HepG2 (cell line): ENCODE results near the gene SMIM38. TPM values are rescaled to one million over a fixed set of nuclear protein-coding genes. Genes with fewer than 3 reads are reported as not detected.

Experiments
- AGO2 ChIP-seq: fragments of 200-400 bp; formaldehyde crosslinking; optimal IDR thresholded peaks from 2 replicates; pipeline ENCODE3; 2017; ENCODE audit warnings: mild to moderate bottlenecking, low read depth, low read length, moderate library complexity
- ARID5B ChIP-seq: IDR thresholded peaks from 2 replicates; pipeline ENCODE4 v1.4.0; 2020; ENCODE audit warnings: mild to moderate bottlenecking, missing genetic modification reagents
- ATF7-NPFF ChIP-seq: sonication (generic); formaldehyde crosslinking; IDR thresholded peaks from 2 replicates; pipeline ENCODE4 v1.8.1; 2023; ENCODE audit warnings: mild to moderate bottlenecking, low read depth, missing genetic modification reagents, moderate library complexity
- ELK4 ChIP-seq: sonication (generic); formaldehyde crosslinking; IDR thresholded peaks from 2 replicates; pipeline ENCODE4 v1.9.0; 2021; ENCODE audit warnings: missing genetic modification reagents, borderline replicate concordance
- HOXA5 ChIP-seq: sonication (generic); formaldehyde crosslinking; IDR thresholded peaks from 2 replicates; pipeline ENCODE4 v1.4.0; 2020; ENCODE audit warnings: missing genetic modification reagents
- MIXL1 ChIP-seq: IDR thresholded peaks from 2 replicates; pipeline ENCODE4 v1.6.1; 2016
- NFRKB ChIP-seq: fragments of 450-650 bp; IDR thresholded peaks from 2 replicates; pipeline ENCODE4 v1.6.1; 2017
- NPAS2 ChIP-seq: sonication (generic); formaldehyde crosslinking; IDR thresholded peaks from 2 replicates; pipeline ENCODE4 v1.8.0; 2022; ENCODE audit warnings: mild to moderate bottlenecking, missing genetic modification reagents, borderline replicate concordance
- ONECUT2 ChIP-seq: sonication (generic); formaldehyde crosslinking; IDR thresholded peaks from 2 replicates; pipeline ENCODE4 v1.4.0; 2020; ENCODE audit warnings: missing genetic modification reagents
- RXRA ChIP-seq: sonication (generic); formaldehyde crosslinking; IDR thresholded peaks from 2 replicates; pipeline ENCODE4 v1.5.1; 2020; ENCODE audit warnings: missing genetic modification reagents
- SIX1 ChIP-seq: sonication (generic); formaldehyde crosslinking; IDR thresholded peaks from 2 replicates; pipeline ENCODE4 v1.4.0; 2020; ENCODE audit warnings: missing genetic modification reagents, borderline replicate concordance
- TEF ChIP-seq: sonication (generic); formaldehyde crosslinking; IDR thresholded peaks from 2 replicates; pipeline ENCODE4 v1.5.0; 2020; ENCODE audit warnings: missing genetic modification reagents
- TOPORS ChIP-seq: sonication (generic); formaldehyde crosslinking; IDR thresholded peaks from 2 replicates; pipeline ENCODE4 v1.8.0; 2023; ENCODE audit warnings: mild to moderate bottlenecking, missing genetic modification reagents
- ZNF235 ChIP-seq: sonication (generic); formaldehyde crosslinking; IDR thresholded peaks from 2 replicates; pipeline ENCODE4 v1.8.1; 2023; ENCODE audit warnings: mild to moderate bottlenecking, missing genetic modification reagents, borderline replicate concordance
- ZNF614 ChIP-seq: IDR thresholded peaks from 2 replicates; pipeline ENCODE4 v1.6.1; 2018; ENCODE audit warnings: missing biosample characterization, missing genetic modification reagents, inconsistent platforms, borderline replicate concordance
- ZNF878 ChIP-seq: sonication (generic); formaldehyde crosslinking; IDR thresholded peaks from 2 replicates; pipeline ENCODE4 v1.8.1; 2023; ENCODE audit warnings: mild to moderate bottlenecking, missing genetic modification reagents, moderate library complexity
- ZXDC ChIP-seq: sonication (generic); formaldehyde crosslinking; IDR thresholded peaks from 2 replicates; pipeline ENCODE4 v1.5.0; 2020; ENCODE audit warnings: mild to moderate bottlenecking, missing genetic modification reagents
- polyA plus RNA-seq, 8 experiments: library from polyadenylated mRNA; depleted of rRNA in 3 of 8; stranded (reverse) in 7 of 8; unstranded in 1 of 8; fragments of >200 nt; fragmentation: Illumina TruSeq in 4 of 8; extraction: Trizol in 4 of 8; gene quantifications; 2 replicates each; pipeline versions ENCODE4 v1.2.1 to v1.2.3, GENCODE V29; 2011 to 2016; ENCODE audit warnings: low read depth in 4 of 8, missing spikeins in 1 of 8, mixed read lengths in 1 of 8; ENCODE audit not compliant: insufficient read depth in 1 of 8
- total RNA-seq, 5 experiments: library from RNA; depleted of rRNA; stranded (reverse); fragments of >200 nt; fragmentation: Illumina TruSeq; extraction: Trizol; gene quantifications; 2 replicates each; pipeline ENCODE4 v1.2.3, GENCODE V29; 2016; ENCODE audit warnings: low read depth in 1 of 5
- TF ChIP-seq, protein P1 (sequence below): sonication (generic); formaldehyde crosslinking; IDR thresholded peaks from 2 replicates; pipeline ENCODE4 v1.4.0; 2020; ENCODE audit warnings: missing genetic modification reagents, mild to moderate bottlenecking, borderline replicate concordance

Gene SMIM38
- total and polyA plus RNA-seq, 2 of the 13 experiments (the other 11 are each of a cell fraction or from before 2014, with no cell fraction given) = 0.30 to 0.40 TPM

GRCh38 chr11:69131644-69132300 lies 24.0 kb upstream of the SMIM38 start (continued):
- TF ChIP-seq, protein P1, sequence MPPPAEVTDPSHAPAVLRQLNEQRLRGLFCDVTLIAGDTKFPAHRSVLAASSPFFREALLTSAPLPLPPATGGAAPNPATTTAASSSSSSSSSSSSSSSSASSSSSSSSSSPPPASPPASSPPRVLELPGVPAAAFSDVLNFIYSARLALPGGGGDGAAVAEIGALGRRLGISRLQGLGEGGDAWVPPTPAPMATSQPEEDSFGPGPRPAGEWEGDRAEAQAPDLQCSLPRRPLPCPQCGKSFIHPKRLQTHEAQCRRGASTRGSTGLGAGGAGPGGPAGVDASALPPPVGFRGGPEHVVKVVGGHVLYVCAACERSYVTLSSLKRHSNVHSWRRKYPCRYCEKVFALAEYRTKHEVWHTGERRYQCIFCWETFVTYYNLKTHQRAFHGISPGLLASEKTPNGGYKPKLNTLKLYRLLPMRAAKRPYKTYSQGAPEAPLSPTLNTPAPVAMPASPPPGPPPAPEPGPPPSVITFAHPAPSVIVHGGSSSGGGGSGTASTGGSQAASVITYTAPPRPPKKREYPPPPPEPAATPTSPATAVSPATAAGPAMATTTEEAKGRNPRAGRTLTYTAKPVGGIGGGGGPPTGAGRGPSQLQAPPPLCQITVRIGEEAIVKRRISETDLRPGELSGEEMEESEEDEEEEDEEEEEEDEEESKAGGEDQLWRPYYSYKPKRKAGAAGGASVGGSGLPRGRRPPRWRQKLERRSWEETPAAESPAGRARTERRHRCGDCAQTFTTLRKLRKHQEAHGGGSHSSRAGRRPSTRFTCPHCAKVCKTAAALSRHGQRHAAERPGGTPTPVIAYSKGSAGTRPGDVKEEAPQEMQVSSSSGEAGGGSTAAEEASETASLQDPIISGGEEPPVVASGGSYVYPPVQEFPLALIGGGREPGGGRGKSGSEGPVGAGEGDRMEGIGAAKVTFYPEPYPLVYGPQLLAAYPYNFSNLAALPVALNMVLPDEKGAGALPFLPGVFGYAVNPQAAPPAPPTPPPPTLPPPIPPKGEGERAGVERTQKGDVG (CRISPR knock-in tag) = no peak
- TF ChIP-seq ATF7-NPFF (CRISPR knock-in tag) (no peak), TEF (no peak), ARID5B (CRISPR knock-in tag) (0 out of 2 replicates have a peak, but pooled peaks have one; percentile 38), HOXA5 (CRISPR knock-in tag) (no peak), ZNF878 (CRISPR knock-in tag) (no peak), NFRKB (no peak), AGO2 (no peak), ELK4 (CRISPR knock-in tag) (no peak), NPAS2 (CRISPR knock-in tag) (no peak), RXRA (no peak), ZNF235 (no peak), TOPORS (CRISPR knock-in tag) (no peak), ZXDC (CRISPR knock-in tag) (no peak), MIXL1 (peak; percentile 58; the same call in 1 of the 2 replicates), SIX1 (CRISPR knock-in tag) (no peak), ONECUT2 (no peak), ZNF614 (CRISPR knock-in tag) (0 out of 2 replicates have a peak, but pooled peaks have one; percentile 28)
